Activated CD4-positive, alpha-beta T cell treated with anti-CD3 and anti-CD28 coated beads, Interleukin-2, amount 50 U/mL, for 48 hours (primary cell): Measurements from ENCODE around the gene RAC2.

ENCODE experiments used
- DNase-seq, 2 experiments: peaks; one replicate each; pipeline ENCODE4 v3.0.0-alpha.2; 2020

Gene RAC2

GRCh38 chr22:37275134-37275533 lies 31.1 kb upstream of the RAC2 start:
- DNase-seq: no peak

- no peak for DNase-seq
These were observed 30.4 kb upstream of the RAC2 start for GRCh38 chr22:37274380-37274862.

- no peak for DNase-seq
These were observed 29.8 kb upstream of the RAC2 start for GRCh38 chr22:37273846-37274225.

- DNase-seq: peak in 1 of 2 experiments; percentile 54
These were observed 29.2 kb upstream of the RAC2 start for GRCh38 chr22:37273126-37273845.

GRCh38 chr22:37270928-37271650 lies 27.0 kb upstream of the RAC2 start:
- DNase-seq: no peak

- DNase-seq: no peak
These were observed 26.0 kb upstream of the RAC2 start for GRCh38 chr22:37269936-37270678.

GRCh38 chr22:37267661-37268413 lies 23.8 kb upstream of the RAC2 start:
- no peak for DNase-seq

- peak; percentile 74 to 77 for DNase-seq
These were observed 23.1 kb upstream of the RAC2 start for GRCh38 chr22:37267135-37267587.

GRCh38 chr22:37266581-37267134 lies 22.6 kb upstream of the RAC2 start:
- DNase-seq: no peak

- DNase-seq: no peak
These were observed 20.2 kb upstream of the RAC2 start for GRCh38 chr22:37263966-37264887.

GRCh38 chr22:37262346-37262745 lies 18.3 kb upstream of the RAC2 start:
- no peak for DNase-seq

- DNase-seq: peak; percentile 68 to 74
These were observed 16.9 kb upstream of the RAC2 start for GRCh38 chr22:37260901-37261336.

- DNase-seq: no peak
These were observed 16.2 kb upstream of the RAC2 start for GRCh38 chr22:37260155-37260795.

- DNase-seq: peak in 1 of 2 experiments; percentile 40
These were observed 15.5 kb upstream of the RAC2 start for GRCh38 chr22:37259540-37260029.

GRCh38 chr22:37258753-37259401 lies 14.8 kb upstream of the RAC2 start:
- no peak for DNase-seq

GRCh38 chr22:37258005-37258752 lies 14.1 kb upstream of the RAC2 start:
- DNase-seq: no peak

GRCh38 chr22:37256075-37256726 lies 12.1 kb upstream of the RAC2 start:
- DNase-seq: no peak

GRCh38 chr22:37255558-37256006 lies 11.5 kb upstream of the RAC2 start:
- DNase-seq: no peak

GRCh38 chr22:37254867-37255233 lies 10.8 kb upstream of the RAC2 start:
- DNase-seq: no peak
